ENCODE measurements around the gene PLXNA4.

DNA sequence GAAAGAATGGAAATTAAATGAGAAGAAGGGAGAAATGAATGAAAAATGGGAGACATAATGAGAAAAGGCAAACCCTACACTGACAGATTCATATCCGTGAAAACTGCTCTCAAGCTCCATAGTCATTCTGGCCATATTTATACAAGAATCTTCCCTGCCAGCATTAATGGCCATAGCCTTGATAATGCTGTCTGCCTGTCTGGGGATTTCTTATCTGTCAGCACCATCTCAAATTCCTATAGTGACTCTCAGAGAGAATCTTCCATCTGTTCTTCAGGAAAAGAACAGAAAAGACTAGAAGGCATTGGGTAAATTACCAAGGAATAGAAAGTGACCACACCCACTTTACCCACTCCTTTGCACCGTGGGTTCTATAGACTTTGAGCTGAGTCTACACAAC lies 295.9 kb downstream of the PLXNA4 start:
- TF ChIP-seq CTCF (IDR thresholded peaks at IDR 0.05): no peak
- TF ChIP-seq POLR2A (IDR thresholded peaks at IDR 0.05): no peak
- TF ChIP-seq POLR2AphosphoS5 (IDR thresholded peaks at IDR 0.05): no peak
- no peak for TF ChIP-seq EP300 (IDR thresholded peaks at IDR 0.05; ENCODE audit: low read depth)
